GM21825 (cell line): ENCODE measurements around the gene ACOT7.

Experiments used
- ATAC-seq: cut with Tn5 transposase; IDR thresholded peaks from one replicate; pipeline ENCODE4 v1.9.1; 2021; ENCODE audit warnings: mild to moderate bottlenecking, moderate library complexity; ENCODE audit not compliant: unreplicated experiment

ACOT7 gene

DNA sequence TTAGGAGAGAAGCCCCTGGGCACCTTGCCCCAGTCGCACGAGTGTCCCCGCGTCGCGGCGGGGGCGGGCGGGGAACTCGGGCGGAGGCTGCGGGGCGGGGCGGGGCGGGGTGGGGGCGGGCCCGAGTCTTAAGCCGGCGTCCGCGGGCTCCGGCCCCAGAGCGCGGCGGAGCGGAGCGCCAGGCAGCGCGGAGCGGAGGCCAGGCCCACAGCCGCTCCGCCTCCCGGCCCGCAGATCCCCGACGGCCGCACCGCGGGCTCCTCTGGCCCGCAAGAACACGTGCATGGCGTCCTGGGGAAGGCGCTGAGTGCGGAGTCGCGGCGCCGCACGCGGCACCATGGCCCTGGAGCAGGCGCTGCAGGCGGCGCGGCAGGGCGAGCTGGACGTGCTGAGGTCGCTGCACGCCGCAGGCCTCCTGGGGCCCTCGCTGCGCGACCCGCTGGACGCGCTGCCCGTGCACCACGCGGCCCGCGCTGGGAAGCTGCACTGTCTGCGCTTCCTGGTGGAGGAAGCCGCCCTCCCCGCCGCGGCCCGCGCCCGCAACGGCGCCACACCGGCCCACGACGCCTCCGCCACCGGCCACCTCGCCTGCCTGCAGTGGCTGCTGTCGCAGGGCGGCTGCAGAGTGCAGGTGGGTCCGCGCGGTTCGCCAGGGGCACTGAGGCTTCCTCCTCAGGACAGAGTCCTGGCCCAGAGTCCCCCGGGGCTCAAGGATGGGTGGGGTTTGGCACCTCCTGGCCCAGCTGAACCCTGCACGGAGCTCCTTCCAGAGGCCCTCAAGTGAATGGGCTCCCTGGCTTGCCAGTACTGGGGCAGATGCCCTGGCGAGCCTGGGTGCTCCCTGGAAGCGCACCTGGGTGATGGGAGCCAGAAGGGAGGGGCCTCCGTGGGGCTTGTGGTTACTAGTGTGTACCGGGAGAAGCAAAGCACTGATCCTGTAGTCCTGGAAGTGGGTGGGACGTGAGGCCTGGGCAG is 31.3 kb upstream of the ACOT7 start, which contains the start of gene ESPN:
Gene ESPN (plus strand): TSS at position 158 of the 975 bp plus-strand sequence. CDS start 180 bp downstream, at position 338.
- no peak for ATAC-seq

DNA sequence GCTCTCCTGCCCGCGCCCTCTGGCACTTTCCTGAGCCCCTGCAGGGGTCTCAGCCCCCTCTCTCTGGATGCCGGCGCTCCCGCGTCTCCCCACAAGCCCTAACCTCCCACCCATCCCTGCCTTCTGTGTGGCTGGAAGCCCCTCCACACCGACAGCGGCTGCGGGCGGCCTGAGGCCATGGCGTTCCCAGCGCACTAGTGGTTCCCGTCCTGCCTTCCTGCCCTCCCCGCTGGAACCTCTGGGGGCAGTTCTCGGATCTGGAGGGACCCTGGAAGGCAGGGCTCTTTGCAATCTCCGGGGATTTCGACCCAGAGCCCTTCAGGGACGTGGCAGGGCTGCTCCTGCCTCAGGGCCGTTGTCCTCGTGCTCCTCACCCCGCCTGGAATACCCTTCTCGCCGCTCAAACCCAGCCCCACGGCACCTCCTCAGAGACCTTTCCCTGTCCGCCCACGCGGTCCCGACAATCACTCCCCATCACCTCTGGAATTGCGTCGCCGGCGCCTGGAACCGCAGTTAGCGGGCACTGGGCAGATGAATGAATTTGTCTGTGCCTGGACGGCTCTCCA is 30.5 kb upstream of the ACOT7 start:
- no peak for ATAC-seq

DNA sequence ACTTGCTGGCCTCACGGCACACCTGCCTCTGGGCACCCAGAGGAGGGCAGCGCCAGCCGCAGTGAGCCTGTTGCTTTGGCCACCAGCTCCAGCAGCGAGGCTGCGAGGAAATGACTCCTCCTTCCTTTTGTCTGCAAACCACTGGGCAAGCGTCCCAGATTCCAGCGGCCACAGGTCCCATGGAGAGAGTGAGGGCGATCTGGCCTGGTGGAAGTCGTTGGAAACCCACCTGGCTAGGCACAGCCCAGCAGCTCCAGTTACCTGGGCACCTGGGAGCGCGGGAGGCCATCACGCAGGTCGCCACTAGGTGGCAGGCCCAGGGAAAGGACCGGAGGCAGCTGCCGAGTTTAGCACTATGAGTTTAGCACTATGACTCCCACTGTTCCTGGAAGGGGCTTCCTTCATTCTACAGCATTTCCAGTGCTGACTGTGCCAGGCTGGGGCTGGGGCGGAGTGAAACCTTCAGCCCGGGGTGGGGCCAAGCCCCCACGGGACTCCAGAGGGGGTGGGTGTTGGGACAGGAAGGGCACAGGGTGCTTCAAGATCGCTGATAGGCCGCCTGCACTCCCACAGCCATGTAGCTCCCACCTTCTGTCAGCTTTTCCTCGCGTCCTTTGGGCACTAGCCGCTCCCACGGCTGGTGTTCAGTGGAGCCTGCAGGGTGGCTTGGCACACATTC is 29.9 kb upstream of the ACOT7 start:
- no peak for ATAC-seq

DNA sequence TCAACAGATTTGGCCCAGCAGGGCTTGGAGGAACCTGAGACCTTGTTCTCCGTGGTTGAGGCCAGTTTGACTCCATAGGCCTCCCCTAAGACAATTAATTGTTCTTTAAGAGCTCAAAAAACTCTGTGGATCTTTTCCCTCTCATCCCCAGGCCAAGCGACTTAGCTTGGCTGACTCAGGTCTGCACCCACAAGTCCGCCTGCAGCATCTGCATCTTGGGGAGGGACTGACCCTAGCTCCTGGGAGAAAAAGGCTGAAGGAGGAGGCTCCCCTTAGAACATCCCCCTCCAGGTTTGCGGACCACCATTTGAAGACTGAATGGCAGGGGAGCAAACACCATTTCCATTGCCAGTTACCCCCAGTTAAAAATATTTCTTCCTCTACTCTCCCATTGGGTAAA is 27.7 kb upstream of the ACOT7 start:
- no peak for ATAC-seq

DNA sequence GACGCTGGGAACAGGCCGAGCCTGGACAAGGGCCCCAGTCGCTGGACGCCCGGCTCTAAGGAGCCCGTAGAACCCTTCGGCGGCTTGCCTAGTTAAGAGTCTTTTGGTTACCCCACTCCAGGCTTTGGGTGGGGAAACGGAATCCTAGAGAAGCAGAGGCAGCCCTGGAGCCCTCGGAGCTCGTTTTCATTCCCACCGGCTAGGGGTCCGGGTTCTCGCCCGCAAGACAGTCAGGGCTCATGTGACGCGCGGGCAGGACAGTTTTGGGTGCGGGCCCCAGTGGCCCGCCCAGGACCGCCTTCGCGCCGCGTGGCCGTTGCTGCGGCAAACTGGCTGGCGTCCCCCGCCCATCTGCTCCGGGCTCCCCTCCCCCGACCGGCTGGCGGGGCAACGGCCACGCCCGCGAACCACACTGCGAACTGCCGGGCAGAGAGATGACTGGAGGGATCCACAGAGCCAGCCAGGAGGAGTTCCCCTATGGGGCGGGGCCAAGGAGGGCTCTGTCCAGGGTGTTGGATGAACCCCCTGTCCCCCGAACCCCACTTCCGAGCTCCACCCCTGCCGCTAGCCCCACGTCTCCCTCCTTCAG is 27.0 kb upstream of the ACOT7 start:
- ATAC-seq: no peak

DNA sequence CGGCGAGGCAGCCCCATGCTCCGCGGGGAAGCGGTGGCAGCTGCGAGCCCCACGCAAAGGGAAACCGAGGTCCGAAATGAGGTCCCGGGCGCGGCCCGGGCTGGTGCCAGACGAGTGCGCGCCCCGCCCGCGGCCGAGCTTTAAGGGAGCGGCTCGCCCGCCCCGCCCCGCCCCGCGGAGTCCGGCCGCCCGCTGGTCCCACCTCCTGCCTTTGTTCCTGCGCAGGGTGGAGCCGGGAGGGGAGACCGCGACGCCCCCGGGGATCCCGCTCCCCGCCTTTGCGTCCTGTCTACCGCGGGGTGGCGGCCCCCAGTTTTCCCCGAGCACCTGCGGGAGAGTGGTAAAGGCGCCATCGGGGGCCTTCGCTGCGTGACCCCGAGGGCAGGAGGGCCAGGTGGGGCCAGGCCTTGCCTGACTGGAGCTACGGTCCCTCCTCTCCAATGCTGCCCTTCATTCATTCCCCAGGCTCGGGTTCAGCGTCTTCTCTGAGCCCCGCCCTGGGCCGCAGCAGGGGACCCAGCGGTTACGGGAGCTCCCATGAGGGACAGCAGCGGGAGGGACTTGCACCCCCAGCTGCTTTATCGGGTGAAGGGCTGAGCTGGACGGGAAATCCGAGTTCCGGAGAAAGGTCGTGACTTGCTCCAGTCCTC is 26.4 kb upstream of the ACOT7 start, which contains the start of gene HES2:
Gene HES2 (minus strand): TSS at position 116 of the 650 bp plus-strand sequence. CDS start 99 bp downstream, at position 17.
- ATAC-seq: no peak

DNA sequence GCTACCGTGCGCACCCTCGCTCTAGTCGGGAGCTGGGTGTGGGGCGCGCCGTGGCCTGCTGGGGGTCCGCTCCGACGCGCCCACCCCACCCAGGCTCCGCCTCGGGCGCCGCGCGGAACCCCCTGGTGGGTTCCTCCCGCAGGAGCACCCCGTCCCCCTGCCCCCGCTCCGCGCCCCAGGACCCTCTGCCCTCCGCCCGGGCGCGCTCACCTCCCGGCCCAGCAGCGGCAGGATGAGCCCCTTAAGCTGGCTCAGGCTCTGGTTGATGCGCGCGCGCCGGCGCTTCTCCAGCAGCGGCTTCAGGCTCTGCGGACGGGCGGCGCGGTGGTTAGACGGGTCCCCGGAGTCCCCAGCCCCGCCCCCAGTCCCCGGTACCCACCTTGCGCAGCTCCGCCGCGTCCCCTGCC is 25.8 kb upstream of the ACOT7 start:
- ATAC-seq: no peak

DNA sequence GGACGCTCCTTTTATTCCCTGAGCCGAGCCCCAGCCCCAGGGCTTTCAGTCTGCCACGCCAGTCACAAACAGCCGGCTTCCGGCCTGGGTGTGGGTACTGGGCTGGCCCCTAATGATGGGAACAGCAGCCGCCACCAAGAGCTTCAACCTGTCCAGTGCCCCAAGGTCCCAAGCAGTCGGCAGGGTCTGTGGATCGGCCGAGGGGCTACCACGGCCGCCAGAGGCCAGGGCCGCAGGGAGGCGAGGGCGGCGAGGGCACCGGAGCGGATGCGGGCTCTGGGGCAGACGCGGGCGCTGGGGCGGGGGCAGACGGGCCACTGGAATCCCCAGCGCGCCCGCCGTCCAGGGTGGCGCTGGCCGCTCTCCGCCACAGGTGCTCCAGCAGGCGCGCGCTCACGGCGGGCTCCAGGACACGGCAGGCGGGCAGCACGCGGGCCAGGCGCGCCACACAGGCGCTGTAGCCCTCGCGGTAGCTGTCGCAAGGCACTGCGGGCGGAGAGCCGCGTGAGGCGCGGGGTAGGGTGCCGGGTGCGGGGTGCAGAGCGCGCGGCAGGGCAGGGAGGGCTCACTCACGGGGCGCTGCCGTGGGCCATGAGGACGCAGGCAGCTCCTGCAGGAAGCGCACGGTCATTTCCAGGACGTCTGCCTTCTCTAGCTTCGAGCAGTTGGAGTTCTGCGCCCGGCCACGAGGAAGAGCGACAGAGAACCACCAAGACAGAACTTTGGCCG is 25.3 kb upstream of the ACOT7 start:
- ATAC-seq: no peak

DNA sequence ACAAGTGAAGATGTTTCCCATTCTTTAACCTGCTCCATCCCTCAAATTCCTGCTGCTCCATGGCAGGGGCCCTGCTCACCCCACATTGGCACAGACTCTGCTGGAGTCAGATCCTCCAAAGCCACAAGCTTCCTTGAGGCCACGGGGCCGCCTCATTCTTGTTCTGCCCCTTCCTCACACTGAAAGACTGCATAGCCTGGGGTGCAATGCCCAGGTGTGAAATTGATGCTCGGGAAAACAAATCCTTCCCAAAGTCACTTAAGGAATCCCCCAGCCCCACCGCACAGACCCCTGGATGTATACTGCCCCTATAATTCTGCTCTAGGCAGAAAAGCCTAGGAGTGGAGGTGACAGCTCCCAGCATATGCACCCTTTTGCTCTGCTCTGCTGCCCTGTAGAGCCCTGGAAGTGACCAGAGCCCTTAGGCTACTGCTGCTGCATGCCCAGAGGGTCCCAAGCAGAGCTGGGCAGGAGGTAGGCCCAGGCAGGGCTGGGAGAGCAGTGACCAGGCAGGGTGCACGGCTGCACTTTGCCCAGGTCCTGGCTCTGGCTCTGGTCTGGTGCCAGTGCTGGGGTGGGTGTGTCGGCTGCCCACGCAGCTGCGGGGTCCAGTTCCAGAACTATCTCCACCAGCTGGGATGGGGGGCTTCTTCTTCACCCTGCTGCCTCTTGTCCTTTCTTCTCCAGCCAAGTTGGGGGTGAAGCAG is 24.5 kb upstream of the ACOT7 start:
- ATAC-seq: no peak

DNA sequence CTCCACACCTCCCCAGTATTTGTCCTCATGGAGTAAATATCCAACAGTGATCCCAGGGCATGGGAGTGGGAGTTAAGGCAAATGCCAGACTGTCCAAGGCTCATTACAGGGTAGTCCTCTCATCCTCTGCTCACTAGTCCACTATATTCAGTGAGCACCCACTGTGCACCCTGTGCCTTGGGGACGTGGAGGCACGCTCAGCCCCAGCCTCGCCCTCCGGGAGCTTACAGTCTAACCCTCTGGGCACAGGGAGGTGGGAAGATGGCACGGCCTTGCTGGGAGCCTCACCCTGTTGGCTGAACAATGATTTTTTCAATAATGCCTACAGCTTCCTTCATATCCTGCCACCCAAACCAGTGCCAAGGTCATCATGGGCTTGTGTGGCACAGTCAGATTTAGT is 23.3 kb upstream of the ACOT7 start:
- no peak for ATAC-seq

DNA sequence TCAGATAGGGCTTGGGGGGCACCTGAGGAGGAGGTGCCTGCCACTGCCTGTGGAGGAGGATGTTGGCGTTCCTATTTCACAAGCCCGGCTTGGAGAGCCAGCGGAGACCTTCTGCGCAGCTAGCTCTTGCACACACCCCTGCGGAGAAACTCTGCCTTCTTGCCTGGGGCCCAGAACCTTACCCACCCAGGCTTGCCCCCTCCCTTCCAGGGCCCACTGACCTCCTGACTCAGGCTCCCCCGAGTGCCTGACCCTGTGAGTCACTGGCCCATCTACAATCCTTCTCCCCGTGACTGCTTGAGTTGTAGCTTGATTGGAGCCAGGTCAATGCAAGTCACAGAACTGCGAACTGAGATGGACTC is 22.7 kb upstream of the ACOT7 start:
- ATAC-seq: no peak

DNA sequence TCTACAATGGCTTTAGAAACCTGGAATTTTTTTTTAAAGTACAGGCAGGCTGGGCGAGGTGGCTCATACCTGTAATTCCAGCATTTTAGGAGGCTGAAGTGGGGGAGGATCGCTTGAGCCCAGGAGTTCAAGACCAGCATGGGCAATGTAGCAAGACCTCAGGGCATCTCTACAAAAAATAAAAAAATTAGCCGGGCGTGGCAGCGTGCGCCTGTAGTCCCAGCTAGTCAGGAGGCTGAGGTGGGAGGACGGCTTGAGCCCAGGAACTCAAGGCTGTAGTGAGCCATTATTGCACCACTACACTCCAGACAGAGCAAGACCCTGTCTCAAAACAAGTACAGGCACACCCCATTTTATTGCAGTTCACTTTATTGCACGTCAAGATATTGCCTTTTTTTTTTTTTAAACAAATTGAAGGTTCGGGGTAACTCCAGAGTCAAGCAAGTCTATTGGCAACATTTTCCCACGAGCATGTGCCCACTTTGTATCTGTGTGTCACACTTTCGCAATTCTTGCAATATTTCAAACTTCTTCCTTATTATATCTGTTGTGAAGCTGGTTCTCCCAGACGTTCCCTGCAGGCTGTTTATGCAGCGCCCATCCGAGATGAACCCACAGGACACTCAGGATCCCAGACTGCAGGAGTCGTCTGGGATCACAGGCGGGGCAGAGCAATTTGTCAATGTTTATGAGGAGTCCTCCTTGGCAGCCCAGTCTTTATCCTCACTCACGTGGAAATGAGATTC is 21.5 kb upstream of the ACOT7 start:
- ATAC-seq: no peak

DNA sequence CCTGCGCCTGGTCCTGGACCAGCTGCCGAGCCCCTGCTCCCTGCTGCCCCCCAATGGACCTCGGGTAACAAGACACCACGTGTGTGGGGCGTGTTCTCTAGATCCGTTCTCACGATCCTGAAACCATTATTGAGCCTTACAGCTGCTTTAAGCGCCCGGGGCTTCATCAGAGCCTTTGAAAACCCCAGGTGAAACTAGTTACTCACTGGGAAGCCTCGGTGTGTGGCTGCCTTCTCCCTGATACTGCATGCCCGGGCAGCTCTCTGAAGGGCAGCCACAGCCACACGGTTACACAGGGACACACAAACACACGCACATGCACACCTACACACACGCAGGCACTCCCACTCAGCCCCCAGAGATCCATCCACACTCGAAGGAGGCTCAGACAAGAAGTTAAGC is 20.9 kb upstream of the ACOT7 start:
- ATAC-seq: peak; percentile 83

DNA sequence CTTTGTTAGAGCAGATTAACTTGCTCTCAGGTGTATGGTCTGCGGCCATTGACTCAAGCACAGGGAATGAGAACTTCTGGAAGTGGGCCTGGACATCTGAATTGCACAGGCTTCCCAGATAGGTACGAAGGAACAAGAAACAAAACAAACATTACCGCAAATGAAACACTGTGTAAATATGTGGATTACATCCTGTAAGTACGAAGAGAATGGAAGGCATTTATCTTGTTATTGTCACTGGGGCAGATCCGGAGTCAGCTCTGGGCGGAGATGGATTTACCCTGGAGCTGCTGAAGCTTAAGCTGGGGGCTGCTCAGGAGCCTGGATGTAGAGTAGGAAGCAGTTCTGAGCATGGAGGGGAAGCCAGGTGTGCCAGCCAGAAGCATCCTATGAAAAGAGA is 19.3 kb upstream of the ACOT7 start:
- no peak for ATAC-seq

DNA sequence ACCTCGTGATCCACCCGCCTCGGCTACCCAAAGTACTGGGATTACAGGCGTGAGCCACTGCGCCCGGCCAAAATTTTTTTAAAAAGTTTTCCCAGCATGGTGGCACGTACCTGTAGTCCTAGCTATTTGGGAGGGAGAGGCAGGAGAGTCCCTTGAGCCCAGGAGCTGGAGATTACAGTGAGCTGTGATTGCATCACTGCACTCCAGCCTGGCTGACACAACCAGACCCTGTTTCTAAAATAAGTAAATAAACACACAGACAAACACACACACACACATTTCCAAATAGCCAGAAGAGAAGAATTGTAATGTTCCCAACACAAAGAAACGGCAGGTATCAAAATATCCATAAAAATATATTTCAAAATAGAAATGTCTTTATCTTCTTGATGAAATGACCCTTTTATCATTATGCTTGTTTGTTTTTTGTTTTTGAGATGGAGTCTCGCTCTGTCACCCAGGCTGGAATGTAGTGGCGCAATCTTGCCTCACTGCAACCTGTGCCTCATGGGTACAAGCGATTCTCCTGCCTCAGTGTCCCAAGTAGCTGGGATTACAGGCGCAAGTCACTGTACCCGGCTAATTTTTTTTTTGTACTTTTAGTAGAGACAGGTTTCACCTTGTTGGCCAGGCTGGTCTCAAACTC is 16.8 kb upstream of the ACOT7 start:
- no peak for ATAC-seq

DNA sequence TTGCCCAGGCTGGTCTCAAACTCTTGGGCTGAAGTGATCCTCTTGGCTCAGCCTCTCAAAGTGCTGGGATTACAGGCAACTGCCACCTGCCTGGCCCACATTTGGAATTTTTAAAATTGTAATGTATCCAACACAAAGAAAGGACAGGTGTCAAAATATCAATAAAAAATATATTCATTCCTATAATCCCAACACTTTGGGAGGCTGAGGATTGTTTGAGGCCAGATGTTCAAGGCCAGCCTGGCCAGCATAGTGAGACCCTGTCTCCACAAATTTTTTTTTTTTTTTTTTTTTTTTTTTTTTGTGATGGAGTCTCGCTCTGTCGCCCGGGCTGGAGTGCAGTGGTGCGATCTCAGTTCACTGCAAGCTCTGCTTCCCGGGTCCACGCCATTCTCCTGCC is 16.2 kb upstream of the ACOT7 start:
- no peak for ATAC-seq

DNA sequence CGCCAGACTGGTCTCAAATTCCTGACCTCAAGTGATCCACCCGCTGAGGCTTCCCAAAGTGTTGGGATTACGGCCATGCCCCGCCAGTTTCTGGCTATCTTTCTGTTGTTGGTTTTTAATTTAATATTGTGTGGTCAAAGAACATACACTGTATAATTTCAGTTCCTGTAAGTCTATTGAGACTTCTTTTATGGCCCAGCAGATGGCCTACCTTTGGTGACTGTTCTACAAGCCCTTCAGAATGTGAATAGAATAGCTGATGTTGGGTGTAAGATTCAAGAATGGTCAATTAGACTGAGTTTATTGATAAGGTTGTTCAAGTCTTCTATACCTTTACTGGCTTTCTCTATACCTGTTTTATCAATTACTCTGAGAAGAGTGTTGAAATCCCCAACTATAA is 15.5 kb upstream of the ACOT7 start:
- ATAC-seq: no peak

DNA sequence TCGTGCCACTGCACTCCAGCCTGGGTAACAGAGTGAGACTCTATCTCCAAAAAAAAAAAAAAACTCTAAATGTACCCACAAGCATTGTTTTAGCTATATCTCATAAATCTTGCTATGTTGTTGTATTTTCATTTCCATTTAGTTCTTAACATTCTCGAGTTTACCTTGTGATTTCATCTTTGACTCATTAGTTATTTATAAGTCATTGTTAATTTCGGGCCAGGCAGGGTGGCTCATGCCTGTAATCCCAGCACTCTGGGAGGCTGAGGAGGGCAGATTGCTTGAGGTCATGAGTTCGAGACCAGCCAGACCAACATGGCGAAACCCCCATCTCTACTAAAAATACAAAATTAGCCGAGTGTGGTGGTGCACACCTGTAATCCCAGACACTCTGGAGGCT is 14.5 kb upstream of the ACOT7 start:
- ATAC-seq: no peak
